Osteoblast (primary cell): ENCODE measurements around the gene PITPNC1. TPM values are rescaled to one million over a fixed set of nuclear protein-coding genes. Genes with fewer than 3 reads are reported as not detected.

Experiments used
- DNase-seq: peaks from one replicate; pipeline ENCODE4 v3.0.0; 2011; ENCODE audit warnings: low spot score, mixed read lengths; ENCODE audit not compliant: insufficient read length; ENCODE audit errors: missing footprints
- H2AFZ ChIP-seq: 2 replicates; pipeline ENCODE4 v1.6.0; 2011; ENCODE audit warnings: mild to moderate bottlenecking, low read length
- H3K27ac ChIP-seq: 2 replicates; pipeline ENCODE4 v1.5.1; 2011; ENCODE audit warnings: mild to moderate bottlenecking, low read depth, low read length, moderate library complexity
- H3K27me3 ChIP-seq: 2 replicates; pipeline ENCODE4 v1.6.0; 2012; ENCODE audit warnings: mild to moderate bottlenecking, control low read depth, inconsistent platforms, low read length, moderate library complexity; ENCODE audit not compliant: insufficient read depth
- H3K36me3 ChIP-seq: 2 replicates; pipeline ENCODE4 v1.5.1; 2011; ENCODE audit warnings: mild to moderate bottlenecking, low read length, control low read depth, moderate library complexity; ENCODE audit not compliant: insufficient read depth
- H3K4me1 ChIP-seq: 2 replicates; pipeline ENCODE4 v1.5.1; 2011; ENCODE audit warnings: mild to moderate bottlenecking, low read length, control low read depth, moderate library complexity; ENCODE audit not compliant: insufficient read depth
- H3K4me2 ChIP-seq: 2 replicates; pipeline ENCODE4 v1.6.0; 2011; ENCODE audit warnings: mild to moderate bottlenecking, low read length; ENCODE audit not compliant: insufficient read depth
- H3K4me3 ChIP-seq: fragments of 200-600 bp; sonication (generic); 3 replicates; pipeline ENCODE4 v1.5.1; 2012; ENCODE audit warnings: mild to moderate bottlenecking, low read length, inconsistent platforms; ENCODE audit not compliant: insufficient read depth
- H3K79me2 ChIP-seq: 2 replicates; pipeline ENCODE4 v1.6.0; 2012; ENCODE audit warnings: mild to moderate bottlenecking, low read length, control low read depth, inconsistent platforms; ENCODE audit not compliant: insufficient read depth
- H3K9me3 ChIP-seq: 2 replicates; pipeline ENCODE4 v1.5.1; 2011; ENCODE audit warnings: low read depth, low read length, control low read depth
- H4K20me1 ChIP-seq: 2 replicates; pipeline ENCODE4 v1.6.0; 2012; ENCODE audit warnings: mild to moderate bottlenecking, low read length, control low read depth; ENCODE audit not compliant: insufficient read depth
- CTCF ChIP-seq: IDR thresholded peaks from 2 replicates; pipeline ENCODE4 v1.5.1; 2011; ENCODE audit warnings: mild to moderate bottlenecking, low read depth, low read length, moderate library complexity; ENCODE audit errors: extremely low read depth
- total RNA-seq: library from RNA; depleted of rRNA; stranded (reverse); fragments of >200 nt; gene quantifications from 2 replicates; pipeline ENCODE4 v1.2.3, GENCODE V29; 2012

PITPNC1 gene
- total RNA-seq, 1 donor: 6.2 TPM

- Histone ChIP-seq H3K4me2 (no peak overlapping the region), H3K79me2 (peaks cover 6% of the 10 kb centered on the region), H3K4me3 (no peak overlapping the region), H3K4me1 (peaks cover 9% of the 10 kb centered on the region), H3K36me3 (no peaks in the 10 kb centered on the region), H3K27ac (no peak overlapping the region), H3K9me3 (no peaks in the 10 kb centered on the region), H3K27me3 (no peaks in the 10 kb centered on the region), H4K20me1 (no peaks in the 10 kb centered on the region), H2AFZ (no peak overlapping the region)
- DNase-seq: no peak
- no peak for TF ChIP-seq CTCF
Measured at GRCh38 chr17:67502151-67502550, 125.1 kb downstream of the PITPNC1 start.

- H3K4me1 ChIP-seq: peaks cover 10% of the 10 kb centered on the region
- no peak overlapping the region for H3K4me2 ChIP-seq
- no peak for TF ChIP-seq CTCF
- no peaks in the 10 kb centered on the region for H3K27me3 ChIP-seq
- H3K4me3 ChIP-seq: no peak overlapping the region
- H4K20me1 ChIP-seq: no peaks in the 10 kb centered on the region
- no peak overlapping the region for H3K27ac ChIP-seq
- DNase-seq: no peak
- H3K79me2 ChIP-seq: peaks cover 6% of the 10 kb centered on the region
- H3K36me3 ChIP-seq: no peaks in the 10 kb centered on the region
- peaks cover 2% of the 10 kb centered on the region for H3K9me3 ChIP-seq
- no peak overlapping the region for H2AFZ ChIP-seq
Measured at GRCh38 chr17:67503184-67503583, 126.1 kb downstream of the PITPNC1 start.

- Histone ChIP-seq H2AFZ (no peak overlapping the region), H4K20me1 (no peaks in the 10 kb centered on the region), H3K4me1 (peaks cover 10% of the 10 kb centered on the region), H3K4me3 (no peak overlapping the region), H3K27ac (no peak overlapping the region), H3K27me3 (no peaks in the 10 kb centered on the region), H3K79me2 (peaks cover 6% of the 10 kb centered on the region), H3K36me3 (no peaks in the 10 kb centered on the region), H3K4me2 (no peak overlapping the region), H3K9me3 (peaks cover 2% of the 10 kb centered on the region)
- TF ChIP-seq CTCF: no peak
- DNase-seq: no peak
Measured at GRCh38 chr17:67503739-67504138, 126.7 kb downstream of the PITPNC1 start.

- peaks cover 2% of the 10 kb centered on the region for H3K9me3 ChIP-seq
- H3K4me1 ChIP-seq: peaks cover 10% of the 10 kb centered on the region
- no peak overlapping the region for H3K27ac ChIP-seq
- H3K4me3 ChIP-seq: no peak overlapping the region
- no peaks in the 10 kb centered on the region for H3K27me3 ChIP-seq
- H3K36me3 ChIP-seq: no peaks in the 10 kb centered on the region
- H4K20me1 ChIP-seq: no peaks in the 10 kb centered on the region
- no peak overlapping the region for H2AFZ ChIP-seq
- no peak overlapping the region for H3K4me2 ChIP-seq
- no peak for DNase-seq
- no peak for TF ChIP-seq CTCF
- H3K79me2 ChIP-seq: peaks cover 6% of the 10 kb centered on the region
Measured at GRCh38 chr17:67504182-67504581, 127.1 kb downstream of the PITPNC1 start.
